Heart left ventricle (tissue), 13 donors: ENCODE results near the gene DMAC2.

Source experiments
- POLR2A ChIP-seq, 2 donors: fragments of 450-650 bp; IDR thresholded peaks; one replicate each; pipeline ENCODE4 v1.6.1; 2017; ENCODE audit warnings: antibody characterized with exemption in 2 of 2, mild to moderate bottlenecking in 2 of 2, moderate library complexity in 2 of 2
- TF ChIP-seq, protein P1 (sequence below), 12 donors: fragments of 200-600 bp; sonication (generic) in 4 of 12; IDR thresholded peaks; one replicate each; pipeline versions ENCODE4 v1.5.0 to v1.8.0; 2018 to 2022; ENCODE audit warnings: antibody characterized with exemption in 12 of 12, mild to moderate bottlenecking in 5 of 12
- donor health status: ischemic (EF 13 %, LVEDD 7.1; RV severe dilation, severe dysfunction).
- donor health status: DM: no; HTN: yes; CAD: no.
- donor health status: DM: no; HTN: no; CAD: no.
- donor health status: ischemic (EF 25% LVEDD 6.9; RV normal size, moderate dysfunction).
- donor health status: ischemic (EF 25% LVEDD 5.7; RV mildly dilated, moderate dysfunction).
- donor health status: ischemic (EF 35%, LVEDD 5.7; RV mildly dilated, moderate dysfunction).
- donor health status: nonischemic (EF 11% LVEDD 7.7; RV severe dilation, severe dysfunction).
- donor health status: DM: yes; HTN: yes; CAD: no.
- donor health status: PGD.
- donor health status: ischemic (EF 29% LVEDD 5.4; RV normal size, mild dysfunction).
- donor health status: nonischemic (EF 23%, LVEDD 6.1; RV moderate dilation, normal function).

DNA sequence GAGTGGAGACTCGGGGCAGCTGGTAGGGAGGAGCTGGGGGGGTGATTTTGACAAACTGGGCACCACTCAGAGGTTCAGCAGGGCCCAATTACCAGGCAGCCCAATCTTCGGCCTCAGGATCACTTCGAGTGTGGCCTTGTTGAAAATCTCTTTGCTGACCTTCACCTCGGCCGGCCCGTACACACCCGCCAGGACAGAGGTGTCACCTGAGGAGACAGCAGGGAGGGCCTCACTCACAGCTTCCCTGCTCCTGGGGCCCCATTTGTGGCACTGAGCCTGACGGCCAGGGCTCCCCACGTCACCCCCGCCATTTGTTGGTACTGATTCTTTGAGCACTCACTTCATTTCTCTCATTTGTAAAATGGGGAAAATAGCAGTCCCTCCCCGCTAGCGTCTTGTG lies 46.9 kb downstream of the DMAC2 start:
- TF ChIP-seq, protein P1, sequence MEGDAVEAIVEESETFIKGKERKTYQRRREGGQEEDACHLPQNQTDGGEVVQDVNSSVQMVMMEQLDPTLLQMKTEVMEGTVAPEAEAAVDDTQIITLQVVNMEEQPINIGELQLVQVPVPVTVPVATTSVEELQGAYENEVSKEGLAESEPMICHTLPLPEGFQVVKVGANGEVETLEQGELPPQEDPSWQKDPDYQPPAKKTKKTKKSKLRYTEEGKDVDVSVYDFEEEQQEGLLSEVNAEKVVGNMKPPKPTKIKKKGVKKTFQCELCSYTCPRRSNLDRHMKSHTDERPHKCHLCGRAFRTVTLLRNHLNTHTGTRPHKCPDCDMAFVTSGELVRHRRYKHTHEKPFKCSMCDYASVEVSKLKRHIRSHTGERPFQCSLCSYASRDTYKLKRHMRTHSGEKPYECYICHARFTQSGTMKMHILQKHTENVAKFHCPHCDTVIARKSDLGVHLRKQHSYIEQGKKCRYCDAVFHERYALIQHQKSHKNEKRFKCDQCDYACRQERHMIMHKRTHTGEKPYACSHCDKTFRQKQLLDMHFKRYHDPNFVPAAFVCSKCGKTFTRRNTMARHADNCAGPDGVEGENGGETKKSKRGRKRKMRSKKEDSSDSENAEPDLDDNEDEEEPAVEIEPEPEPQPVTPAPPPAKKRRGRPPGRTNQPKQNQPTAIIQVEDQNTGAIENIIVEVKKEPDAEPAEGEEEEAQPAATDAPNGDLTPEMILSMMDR (IDR thresholded peaks at IDR 0.05): no peak
- no peak for TF ChIP-seq POLR2A (IDR thresholded peaks at IDR 0.05)
